Brain pericyte (primary cell): Measurements from ENCODE around the gene SOX8.

Experiments used
- DNase-seq: peaks from one replicate; pipeline ENCODE4 v3.0.0-alpha.2; 2012; ENCODE audit warnings: low read depth, low spot score

Gene SOX8

DNA sequence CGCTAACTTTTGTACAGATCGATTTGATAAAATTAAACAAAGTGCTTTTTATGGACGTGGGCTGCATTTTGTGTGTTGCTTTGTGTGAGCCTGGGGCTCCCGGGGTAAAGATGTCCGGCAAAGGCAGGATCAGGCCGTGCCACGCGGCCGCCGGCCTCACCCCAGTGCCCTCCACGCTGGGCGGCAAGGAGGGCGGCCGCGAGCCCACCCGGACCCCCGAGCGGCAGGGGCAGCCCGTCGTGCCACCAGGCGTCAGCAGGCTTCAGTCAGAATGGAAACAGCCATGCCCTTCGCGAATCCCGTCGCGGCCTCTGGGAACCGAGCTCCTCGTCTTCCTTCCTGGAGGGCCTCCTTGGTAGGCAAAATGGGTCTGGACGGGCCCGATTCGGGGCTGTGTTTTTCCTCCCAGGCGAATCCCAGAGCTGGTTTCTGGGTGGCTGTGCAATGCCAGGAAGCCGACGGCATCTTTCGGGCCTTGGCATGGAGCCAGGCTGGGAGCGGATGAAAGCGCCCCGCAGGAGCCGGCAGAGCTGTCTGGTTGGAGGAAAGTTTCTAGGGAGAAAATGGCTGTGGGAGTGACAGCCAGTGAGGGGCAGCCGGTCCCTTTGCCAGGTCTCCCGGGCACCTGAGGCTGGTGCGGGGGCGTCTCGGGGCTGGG lies 5.5 kb downstream of the SOX8 start:
- no peak for DNase-seq

DNA sequence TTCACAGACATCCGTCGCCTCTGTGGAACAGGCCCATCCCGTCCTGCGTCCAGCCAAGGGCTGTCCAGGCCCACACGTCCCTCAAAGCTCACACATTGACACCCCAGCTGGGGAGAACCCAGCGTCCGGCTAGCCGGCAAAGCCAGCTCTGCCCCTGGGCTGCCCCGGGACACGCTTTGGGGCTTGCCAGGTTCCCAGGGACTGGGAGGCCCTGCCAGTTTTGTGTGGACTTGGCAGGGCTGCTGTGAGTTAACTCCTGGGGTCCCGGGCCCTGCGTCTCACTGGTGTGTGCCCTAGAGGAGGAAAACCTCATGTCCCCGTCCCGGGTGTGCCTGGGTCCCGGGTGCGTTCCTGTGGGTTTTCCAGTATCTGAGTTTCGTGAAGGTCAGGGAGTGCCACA lies 6.3 kb downstream of the SOX8 start:
- no peak for DNase-seq

DNA sequence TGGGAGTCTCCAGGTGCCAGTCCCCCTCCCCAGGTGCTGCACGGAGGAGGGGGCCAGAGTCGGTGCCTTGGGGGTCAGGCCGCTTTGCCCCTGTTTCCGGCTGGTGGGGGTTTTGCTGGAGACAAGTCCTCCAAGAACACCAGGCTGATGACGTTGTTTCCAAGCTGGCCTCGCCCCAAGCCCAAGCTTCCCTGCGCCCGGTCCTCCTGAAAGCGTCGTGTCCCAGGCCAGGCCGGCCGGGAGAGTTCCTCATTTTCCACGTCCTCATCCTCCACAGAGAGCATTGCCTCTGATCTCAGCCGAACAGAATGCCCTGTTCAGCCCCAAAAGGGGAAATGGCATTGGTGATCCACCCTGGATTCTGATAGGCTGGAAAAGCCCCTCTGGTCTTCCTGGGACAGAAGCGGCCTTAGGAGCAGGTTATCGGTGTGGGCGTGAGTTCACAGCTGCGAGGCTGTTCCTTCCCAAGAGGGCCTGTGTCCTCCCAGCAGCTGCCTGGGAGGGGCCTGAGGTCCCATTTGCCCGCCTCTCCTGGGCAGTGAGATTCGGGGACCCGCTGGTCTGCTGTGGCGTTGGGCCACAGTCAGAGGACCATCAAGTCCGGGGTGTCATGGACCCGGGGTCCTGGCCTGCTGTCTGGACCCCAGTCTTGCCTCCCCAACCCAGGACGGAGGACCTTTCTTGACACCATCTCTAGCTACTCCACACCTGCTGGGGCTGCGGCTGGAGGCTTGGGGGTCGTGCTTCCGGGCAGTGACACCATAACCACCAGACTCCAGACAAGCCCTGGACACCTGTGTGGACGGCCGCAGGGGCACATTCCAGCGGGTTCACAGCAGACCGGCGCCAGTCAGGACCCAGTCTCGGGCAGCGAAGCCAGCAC lies 7.1 kb downstream of the SOX8 start:
- DNase-seq = no peak

DNA sequence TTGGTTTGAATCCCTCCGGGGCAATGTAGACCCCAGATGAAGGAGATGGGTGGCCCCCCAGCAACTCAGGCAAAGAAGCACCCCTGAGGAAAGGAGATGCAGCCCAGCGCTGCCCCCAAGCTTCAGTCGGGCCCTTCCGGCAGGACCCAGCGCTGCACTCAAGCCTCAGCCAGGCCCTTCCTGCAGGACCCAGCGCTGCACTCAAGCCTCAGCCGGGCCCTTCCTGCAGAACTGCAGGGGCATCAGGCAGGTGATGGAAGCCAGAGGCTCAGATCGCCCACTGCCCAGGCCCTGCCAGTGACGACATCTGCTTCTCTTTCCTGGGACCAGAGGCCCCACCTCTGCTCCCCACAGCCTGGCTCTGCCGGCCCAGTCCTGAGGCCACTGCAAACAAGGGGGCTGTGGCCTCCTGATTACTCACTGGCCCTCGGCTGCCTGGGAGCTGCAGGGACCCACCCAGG lies 7.8 kb downstream of the SOX8 start:
- no peak for DNase-seq

DNA sequence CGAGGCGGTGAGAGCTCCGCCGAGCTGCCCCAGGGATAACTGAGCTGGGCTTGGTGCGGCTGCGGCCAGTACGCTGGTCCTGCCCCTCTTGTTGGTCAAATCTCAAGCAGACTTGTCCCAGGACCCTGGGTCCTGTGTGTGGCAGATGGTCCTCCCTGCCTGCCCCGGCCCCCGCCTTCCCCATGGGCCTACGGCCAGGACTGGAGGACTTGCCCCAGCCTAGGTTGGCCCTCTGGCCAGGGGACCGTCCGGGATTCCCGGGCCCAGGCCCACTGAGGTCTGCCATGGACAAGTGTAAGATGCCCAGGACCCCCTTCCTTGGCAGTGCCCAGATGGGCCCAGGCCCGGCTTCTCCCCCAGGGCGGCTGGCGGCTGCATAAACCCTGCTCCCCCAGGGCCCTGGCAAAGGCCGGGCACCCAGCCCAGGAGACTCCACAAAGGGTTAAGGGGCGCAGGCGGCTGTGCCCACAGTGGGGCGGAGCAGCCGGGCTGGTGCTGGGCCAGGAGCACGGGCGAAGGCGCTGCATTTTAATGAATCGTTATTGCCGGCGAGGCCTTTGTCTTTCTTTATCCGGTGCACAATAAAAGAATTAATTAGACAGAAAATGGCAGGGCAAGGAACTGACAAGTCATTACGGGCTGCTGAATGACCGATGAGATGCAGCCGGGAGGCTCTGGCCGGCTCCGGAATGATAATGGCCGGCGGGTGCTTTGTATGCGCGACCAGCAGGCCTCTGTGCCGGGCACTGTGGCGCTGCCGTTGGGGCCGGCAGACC lies 9.1 kb downstream of the SOX8 start:
- no peak for DNase-seq

DNA sequence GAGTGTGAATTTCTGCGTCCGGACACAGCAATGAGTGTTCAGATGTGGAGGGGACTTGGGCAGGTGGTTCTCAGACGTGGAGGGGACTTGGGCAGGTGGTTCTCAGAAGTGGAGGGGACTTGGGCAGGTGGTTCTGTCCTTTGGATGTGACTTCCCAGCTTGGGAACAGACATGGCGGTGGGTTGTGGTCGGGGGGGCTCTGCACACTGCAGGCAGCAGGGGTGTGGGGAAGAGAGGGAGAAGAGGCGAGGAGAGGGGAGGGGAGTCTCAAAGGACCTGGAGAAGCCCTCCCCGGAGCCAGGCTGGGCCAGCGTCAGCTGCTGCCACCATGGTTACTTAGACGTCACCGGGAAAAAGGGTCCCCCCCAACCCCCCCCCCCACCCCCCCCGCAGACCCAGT lies 9.8 kb downstream of the SOX8 start:
- DNase-seq = no peak

DNA sequence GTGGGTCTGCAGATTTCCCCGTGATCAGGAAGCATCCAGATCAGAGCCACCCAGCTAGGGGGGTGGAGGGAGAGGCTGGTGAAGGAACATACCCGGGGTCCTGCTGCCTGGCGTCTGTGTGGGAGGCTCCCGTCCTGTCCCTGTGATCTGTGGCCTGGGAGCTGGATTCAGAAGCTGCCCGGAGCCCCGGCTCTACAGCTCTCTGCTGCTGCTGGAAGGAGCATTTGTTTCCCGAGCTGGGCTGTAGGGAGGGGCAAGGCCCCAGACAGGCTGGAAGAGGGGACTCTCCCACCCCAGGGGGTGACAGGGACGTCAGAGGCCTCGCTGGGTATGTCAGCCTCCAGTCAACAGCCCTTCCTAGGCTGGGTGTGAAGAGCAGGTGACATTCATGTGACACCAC lies 10.2 kb downstream of the SOX8 start:
- no peak for DNase-seq

DNA sequence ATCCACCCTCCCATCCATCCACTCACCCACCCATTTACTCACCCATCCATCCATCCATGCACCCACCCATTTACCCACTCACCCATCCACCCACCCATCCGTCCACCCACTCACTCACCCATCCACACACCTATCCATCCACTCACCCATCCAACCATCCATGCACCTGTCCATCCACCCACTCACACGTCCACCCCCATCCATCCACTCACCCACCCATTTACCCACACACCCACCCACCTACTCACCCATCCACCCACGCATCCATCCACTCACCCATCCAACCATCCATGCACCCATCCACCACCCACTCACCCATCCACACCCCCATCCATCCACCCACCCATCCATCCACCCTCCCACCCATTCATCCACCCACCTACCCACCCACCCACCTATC lies 12.2 kb downstream of the SOX8 start:
- DNase-seq = no peak

DNA sequence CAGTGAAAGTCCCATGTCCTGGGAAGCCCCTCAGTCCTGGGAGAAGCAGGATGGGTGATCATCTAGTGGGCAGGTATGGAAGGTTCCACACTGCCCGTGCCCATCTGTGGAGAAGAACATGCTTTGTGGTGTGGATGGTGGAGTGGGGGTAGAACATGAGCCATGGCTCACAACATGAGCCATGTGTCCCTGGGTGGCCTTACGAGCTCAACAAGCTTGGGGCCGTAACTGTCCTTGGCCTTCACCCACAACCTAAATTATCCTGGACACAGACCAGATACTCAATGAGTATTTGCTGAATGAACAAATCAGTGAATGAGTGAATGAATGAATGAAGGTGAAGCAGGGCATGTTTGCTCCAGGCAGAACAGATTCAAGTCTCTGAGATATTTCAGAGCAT lies 13.5 kb downstream of the SOX8 start:
- DNase-seq = no peak

DNA sequence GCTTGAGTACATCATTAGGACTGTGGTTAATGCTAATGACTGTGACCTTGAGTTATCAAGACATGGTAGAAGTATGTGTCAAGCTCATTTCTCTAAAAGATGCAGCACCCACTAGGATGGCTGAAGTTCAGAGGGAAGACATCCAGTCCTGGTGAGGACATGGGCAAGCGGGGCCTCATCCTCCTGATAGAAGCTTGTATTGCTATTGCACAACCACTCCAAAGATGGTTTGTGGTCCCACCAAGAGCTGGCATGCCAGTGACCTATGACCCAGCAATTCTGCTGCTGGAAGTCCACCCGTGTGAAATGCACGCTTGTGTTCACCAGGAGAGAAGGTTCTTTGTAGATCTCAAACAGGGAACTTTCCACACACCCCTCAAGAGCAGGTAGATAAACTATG lies 14.2 kb downstream of the SOX8 start:
- no peak for DNase-seq

DNA sequence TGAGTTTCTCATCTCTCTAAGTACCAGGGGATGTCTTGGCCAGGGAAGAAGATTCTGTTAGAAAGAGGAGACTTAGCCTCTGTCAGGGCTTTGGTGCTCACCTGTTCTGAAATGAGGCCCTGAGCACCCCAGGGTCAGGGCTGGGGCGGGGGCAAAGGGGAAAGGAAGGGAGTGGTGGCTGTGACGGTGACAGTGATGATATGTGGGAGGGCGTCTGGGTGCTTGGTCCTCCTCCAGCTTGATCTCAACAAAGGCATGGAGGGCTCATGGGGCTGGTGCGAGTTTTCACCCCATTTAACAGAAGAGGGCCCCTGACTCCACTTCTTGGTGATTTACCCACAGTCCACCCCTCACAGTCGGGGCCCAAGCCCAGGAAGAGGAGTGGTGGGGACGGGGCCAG lies 15.1 kb downstream of the SOX8 start:
- no peak for DNase-seq

DNA sequence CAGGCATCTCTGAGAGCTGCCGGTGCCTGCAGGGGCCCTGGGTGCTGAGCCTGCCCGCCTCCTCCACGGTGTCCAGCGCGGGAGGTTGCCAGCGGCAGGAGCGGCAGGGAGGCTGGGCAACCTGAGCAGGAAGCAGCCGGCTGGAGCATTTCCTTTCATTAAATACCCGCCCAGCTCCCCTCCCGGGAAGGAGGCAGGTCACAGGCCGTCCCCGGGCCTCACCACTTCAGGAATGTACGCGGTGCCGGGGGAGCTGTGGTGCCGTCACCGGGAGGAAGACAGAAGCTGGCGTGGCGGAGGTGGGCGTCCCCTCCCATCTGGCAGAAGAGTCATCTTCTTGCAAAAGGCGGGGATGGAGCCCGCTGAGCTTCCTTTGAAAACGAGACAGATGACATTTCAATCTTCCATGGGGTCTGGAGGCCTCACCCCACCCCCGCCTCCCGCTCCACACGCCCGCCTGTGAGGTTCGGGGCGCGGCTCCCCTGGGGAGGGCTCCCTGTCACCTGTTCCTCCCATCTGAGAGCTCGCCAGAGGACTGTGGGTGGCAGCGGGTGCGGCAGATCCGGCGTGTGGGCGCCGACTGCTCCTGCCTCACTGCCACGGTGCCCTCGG lies 16.0 kb downstream of the SOX8 start:
- no peak for DNase-seq

DNA sequence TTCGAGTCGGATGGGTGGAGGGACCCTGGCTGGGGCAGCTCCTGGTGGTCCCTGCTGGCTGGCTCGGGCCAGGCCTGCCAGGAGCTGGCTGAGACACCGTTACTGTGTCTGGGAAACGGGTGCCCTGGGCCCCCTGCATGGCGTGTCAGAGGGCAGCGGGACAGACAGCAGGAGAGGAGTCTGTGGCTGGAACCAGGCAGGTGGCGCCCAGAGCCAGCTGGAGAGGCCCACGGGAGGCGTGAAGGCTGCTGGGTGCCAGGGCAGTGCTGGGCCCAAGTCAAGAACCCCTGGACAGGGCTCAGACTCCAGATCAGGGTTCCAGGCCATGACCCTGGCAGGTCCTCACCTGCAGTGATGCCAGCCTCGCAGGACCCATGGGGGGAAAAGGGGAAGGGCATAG lies 16.6 kb downstream of the SOX8 start:
- DNase-seq = no peak

DNA sequence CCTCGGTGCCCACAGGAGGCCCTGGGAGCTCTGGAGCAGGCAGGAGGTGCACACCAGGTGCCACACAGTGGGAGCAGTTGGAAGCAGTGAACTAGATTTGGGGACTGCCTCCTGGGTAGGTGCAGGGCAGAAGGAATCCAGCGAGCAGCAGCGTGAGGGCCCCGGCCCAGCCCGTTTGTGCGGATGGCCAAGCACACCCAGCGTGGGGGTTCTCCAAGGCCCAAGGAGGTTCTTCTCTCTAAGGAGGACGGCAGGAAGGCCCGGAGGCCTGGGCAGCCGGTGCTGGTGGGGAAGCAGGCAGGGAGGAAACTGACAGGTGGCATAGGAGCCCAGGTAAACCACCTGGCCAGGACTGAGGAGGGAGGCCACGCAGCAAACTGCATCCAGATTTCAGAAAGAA lies 17.0 kb downstream of the SOX8 start:
- no peak for DNase-seq

DNA sequence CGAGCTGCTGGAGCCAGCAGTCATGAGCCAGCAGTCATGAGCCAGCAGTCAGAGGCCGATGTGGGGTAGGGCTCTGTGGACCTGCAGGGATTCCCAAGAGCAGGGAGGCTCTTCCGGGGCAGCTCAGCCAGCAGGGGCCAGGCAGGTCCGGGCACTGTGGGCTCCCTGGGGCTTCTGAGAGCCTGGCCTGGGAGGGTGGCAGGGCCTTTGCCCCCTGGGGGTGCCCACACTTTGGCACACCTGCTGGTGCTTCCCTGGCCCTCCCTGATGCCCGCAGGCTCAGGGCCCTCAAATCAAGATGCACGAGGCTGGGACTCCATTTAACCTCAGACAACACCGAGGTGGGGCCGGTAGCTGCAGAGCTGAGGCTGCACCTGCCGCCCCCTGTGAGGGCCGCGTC lies 18.1 kb downstream of the SOX8 start:
- DNase-seq = no peak

DNA sequence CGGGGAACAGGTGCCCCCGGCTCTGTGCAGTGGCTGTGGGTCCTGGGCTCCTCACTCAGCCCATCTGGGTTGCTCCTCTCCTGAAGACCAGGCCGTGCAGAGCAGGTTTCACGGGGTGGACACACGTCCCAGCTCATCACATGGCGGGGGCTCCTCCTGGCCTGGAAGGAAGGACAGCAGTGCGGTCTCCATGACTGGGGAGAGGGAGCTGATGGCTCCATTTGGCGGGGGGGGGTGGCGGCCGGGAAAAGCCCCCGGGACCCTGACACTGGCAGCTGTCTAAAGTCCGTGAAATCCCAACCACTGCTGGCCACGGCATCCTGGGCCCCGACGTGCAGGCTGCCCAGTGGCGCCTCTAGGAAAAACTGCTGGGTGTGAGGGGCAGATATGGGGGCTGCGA lies 19.0 kb downstream of the SOX8 start:
- no peak for DNase-seq

DNA sequence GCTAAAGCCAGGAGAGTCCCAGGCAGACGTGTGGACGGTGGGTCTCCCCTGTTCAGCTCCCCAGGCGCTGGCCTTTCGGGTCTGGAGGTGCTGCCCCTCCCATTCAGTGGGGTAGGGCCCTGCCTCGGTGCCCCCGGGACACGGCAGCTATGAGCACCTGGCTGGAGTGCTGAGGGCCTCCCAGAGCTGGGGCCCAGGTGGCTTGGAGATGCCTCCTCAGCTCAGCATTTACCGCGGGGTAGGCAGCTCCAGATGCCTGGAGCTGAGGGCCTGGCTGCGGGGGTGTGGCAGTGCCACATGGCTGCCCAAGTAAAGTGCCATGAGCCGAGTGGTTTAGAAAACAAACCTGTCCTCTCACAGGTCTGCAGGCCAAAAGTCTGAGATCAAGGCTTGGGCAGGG lies 19.5 kb downstream of the SOX8 start:
- no peak for DNase-seq

DNA sequence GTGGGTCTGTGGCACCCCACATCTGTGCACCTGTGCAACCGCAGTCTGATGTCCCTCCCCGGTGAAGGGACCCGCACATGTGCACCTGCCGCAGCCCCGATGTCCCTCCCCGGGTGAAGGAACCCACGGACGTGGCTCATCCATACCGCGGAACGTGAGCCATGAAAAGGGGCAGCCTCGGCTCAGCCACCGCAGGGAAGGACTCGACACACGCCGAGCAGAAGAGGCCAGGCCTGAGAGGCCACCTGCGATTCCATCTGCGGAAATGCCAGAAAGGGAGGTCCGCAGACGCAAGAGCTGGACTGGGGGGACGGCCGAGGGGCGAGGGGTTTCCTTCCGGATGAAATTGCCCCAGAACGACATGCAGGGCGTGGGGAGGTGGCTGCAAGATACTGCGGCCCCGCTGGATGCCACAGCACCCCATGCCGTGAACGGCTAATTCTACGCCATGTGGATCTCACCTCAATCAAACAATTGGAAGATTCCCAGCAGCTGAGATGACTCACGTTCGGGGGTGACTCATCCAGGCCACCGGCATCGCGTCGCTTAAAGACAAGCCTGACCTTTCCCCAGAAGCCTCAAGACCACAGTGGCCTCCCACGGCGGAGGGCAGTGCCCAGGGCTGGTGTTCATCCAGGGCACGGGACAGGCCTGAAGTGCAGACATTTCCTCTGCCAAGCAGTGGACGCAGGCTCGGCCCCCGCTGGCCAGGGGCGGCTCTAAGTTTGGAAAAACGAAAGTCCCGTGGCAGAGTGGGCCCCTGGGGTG lies 21.0 kb downstream of the SOX8 start:
- DNase-seq = peak; percentile 57

DNA sequence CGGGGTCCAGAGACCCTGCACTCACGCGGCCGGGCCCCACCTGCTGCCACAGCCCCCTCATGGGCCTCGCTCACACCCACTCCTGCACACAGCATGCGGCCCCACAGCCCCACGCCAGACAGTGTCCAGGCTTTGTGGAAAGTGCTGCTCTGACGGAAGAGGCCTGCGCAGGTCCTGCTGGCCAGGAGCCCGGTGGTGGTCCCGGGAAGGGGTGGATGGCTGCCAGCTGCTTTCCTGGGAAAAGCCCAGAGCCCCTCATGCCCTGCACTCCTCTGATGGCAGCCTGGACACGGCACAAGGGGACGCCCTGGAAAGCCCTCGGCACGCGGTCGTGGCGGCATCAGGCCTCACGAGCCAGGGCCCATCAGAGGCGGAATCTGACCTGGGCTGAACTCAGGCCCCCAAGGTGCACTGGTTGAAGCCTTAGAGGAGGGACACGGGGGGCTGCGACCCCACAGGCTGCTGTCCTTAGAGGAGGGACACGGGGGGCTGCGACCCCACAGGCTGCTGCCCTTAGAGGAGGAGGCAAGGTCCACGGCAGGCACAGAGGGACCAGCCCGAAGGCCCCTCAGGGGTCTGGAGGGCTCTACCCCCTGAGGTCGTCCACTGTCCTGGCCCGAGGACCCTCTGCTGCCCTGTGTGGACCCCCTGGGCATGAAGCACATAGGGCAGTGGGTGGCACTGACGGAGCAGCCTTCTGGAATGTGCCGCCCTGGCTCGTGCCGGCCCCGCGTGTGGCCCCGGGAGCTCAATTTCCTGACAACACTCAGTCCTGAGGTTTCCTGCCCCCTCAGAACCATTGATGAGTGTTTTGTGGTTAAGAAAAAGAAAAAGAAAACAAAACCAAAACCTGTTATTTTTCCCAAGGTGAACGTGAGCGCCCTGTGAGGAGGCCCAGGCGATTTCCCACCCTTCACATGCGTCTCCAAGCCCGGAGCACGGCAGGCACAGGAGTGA lies 22.1 kb downstream of the SOX8 start:
- no peak for DNase-seq

DNA sequence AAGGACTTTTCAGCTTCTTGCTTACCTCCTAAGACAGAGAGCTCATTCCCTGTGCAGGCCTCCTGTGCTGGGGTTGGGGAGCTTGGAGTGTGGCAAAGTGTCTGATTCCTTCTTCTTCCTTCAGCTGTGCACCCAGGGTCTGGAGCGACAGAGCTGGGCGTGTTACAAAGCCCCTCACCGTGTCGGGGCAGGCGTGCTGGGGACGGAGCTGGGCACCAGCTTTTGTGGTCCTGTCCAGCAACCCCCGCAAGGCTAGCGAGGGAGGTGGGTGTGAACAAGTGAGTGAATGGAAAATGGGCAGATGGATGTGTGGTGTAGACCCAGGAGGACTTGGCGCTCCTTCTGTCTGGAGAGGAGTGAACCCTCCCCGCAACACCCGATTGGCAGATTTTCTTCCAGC lies 23.7 kb downstream of the SOX8 start:
- no peak for DNase-seq
